ENCODE data around the gene ZNF154.

Gene ZNF154

GRCh38 chr19:57653689-57654088, 55.3 kb downstream of the ZNF154 start:
- ChIA-PET CTCF (no interaction called here), POLR2A (ENCODE audit: low non-redundant PET) (no interaction called here)
- no peak overlapping the region for H3K27ac ChIP-seq
- DNase-seq (ENCODE audit: low spot score): no peak
- no peak for TF ChIP-seq CTCF (conservative IDR thresholded peaks at IDR 0.05; ENCODE audit: low read depth)

GRCh38 chr19:57651654-57651996, 57.4 kb downstream of the ZNF154 start:
- TF ChIP-seq CTCF (conservative IDR thresholded peaks at IDR 0.05; ENCODE audit: low read depth): no peak
- H3K27ac ChIP-seq: 0 out of 2 replicates have a peak overlapping the region, but pooled peaks have one; percentile 5
- DNase-seq (ENCODE audit: low spot score): no peak
- CTCF ChIA-PET: interaction anchor here (0.7 kb wide), 1 partner anchor 19 kb away, joined by 3 read pairs; no protein-coding TSS in a partner anchor
- POLR2A ChIA-PET (ENCODE audit: low non-redundant PET): no interaction called here

DNA sequence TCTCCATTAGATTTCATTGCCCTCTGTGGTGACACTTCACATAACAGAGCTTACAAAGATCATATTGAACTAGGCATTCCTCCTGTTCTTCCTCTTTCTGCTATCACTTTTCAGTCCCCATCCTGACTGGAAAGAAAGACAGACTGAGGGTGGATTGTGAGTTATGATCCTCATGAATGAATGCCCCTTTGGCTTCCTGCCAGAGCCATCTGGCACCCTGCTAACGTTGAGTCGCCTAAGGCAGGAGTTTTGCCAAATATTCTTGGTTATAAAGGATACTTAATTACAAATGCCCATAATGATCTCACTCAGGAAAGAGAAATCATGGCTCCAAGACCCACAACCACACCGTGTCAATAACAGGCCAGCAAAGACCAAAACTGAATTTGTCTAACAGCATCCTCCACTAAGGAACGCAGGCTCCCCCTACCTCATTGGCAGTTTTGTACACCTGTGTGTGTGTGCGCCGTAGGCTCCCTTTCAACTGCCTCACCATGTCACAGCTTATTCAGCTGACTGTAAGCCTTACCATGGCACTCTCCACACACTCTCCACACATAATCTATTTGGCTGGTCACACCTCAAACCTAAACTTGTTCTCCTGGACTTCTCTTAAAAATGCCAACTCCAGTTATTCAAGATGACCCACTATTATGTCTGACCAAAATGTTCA, 60.5 kb downstream of the ZNF154 start:
- ChIA-PET POLR2A (ENCODE audit: low non-redundant PET) (no interaction called here), CTCF (interaction anchor here (0.6 kb wide), 1 partner anchor 1770 kb away, joined by 4 read pairs; no protein-coding TSS in a partner anchor)
- no peak for TF ChIP-seq CTCF (conservative IDR thresholded peaks at IDR 0.05; ENCODE audit: low read depth)
- H3K27ac ChIP-seq: no peak overlapping the region
- DNase-seq (ENCODE audit: low spot score): no peak

All from RWPE1 (cell line).